ENCODE measurements around the gene KLK3. TPM values are rescaled to one million over a fixed set of nuclear protein-coding genes. Genes with fewer than 3 reads are reported as not detected.
"Not testable (repeated sequence)": the region's sequence is repeated elsewhere in the genome, so short reads cannot be mapped to it uniquely, and the experiment has no call there.

KLK3 gene
- total RNA-seq, 1 donor from 2014 or later, result not detected

- Mint-ChIP-seq H3K36me3 (ENCODE audit: low read depth) (no peaks in the 10 kb centered on the region), H3K27ac (no peak overlapping the region), H3K9me3 (no peaks in the 10 kb centered on the region), H3K4me1 (ENCODE audit: low read depth) (no peaks in the 10 kb centered on the region), H3K27me3 (ENCODE audit: insufficient read depth) (peaks cover 11% of the 10 kb centered on the region), H3K4me3 (no peak overlapping the region)
- DNase-seq (ENCODE audit: low spot score), result no peak
- intact Hi-C loops (cut with micrococcal nuclease), result no loop called here
Observed at GRCh38 chr19:50882188-50882587, 27.5 kb downstream of the KLK3 start.

GRCh38 chr19:50889638-50890037 is 34.9 kb downstream of the KLK3 start:
- Mint-ChIP-seq H3K9me3 (peaks cover 4% of the 10 kb centered on the region), H3K36me3 (ENCODE audit: low read depth) (no peaks in the 10 kb centered on the region), H3K27me3 (ENCODE audit: insufficient read depth) (peaks cover 15% of the 10 kb centered on the region), H3K27ac (no peak overlapping the region), H3K4me3 (no peak overlapping the region), H3K4me1 (ENCODE audit: low read depth) (no peaks in the 10 kb centered on the region)
- intact Hi-C loops (cut with micrococcal nuclease), result no loop called here
- no peak for DNase-seq (ENCODE audit: low spot score)

GRCh38 chr19:50890422-50891252 is 35.9 kb downstream of the KLK3 start:
- Mint-ChIP-seq H3K36me3 (ENCODE audit: low read depth) (no peaks in the 10 kb centered on the region), H3K4me1 (ENCODE audit: low read depth) (no peaks in the 10 kb centered on the region), H3K27ac (no peak overlapping the region), H3K4me3 (no peak overlapping the region), H3K9me3 (peaks cover 14% of the 10 kb centered on the region), H3K27me3 (ENCODE audit: insufficient read depth) (peaks cover 15% of the 10 kb centered on the region)
- intact Hi-C loops (cut with micrococcal nuclease), result no loop called here
- no peak for DNase-seq (ENCODE audit: low spot score)

DNA sequence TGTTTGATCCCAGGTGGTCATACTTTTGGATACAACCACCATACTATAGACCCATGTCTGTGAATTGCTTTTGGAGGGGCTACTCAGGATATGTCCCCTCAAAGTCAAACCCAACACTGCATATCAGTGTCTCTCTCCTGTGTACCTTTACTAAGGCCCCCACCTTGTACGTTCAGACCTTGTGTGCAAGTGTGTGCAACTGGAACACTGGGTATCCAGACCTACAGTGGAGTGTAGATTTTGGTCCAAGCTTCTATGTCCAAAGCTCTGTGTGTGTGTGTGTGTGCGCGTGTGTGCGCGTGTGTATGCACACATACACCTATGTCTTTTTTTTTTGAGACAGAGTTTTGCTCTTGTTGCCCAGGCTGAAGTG is 36.5 kb downstream of the KLK3 start:
- H3K36me3 Mint-ChIP-seq (ENCODE audit: low read depth), result no peaks in the 10 kb centered on the region
- peaks cover 14% of the 10 kb centered on the region for H3K9me3 Mint-ChIP-seq
- no peak for DNase-seq (ENCODE audit: low spot score)
- intact Hi-C loops (cut with micrococcal nuclease), result no loop called here
- no peak overlapping the region for H3K27ac Mint-ChIP-seq
- no peak overlapping the region for H3K4me3 Mint-ChIP-seq
- no peaks in the 10 kb centered on the region for H3K4me1 Mint-ChIP-seq (ENCODE audit: low read depth)
- peaks cover 15% of the 10 kb centered on the region for H3K27me3 Mint-ChIP-seq (ENCODE audit: insufficient read depth)

- Mint-ChIP-seq H3K27ac (no peak overlapping the region), H3K36me3 (ENCODE audit: low read depth) (no peaks in the 10 kb centered on the region), H3K4me1 (ENCODE audit: low read depth) (no peaks in the 10 kb centered on the region), H3K9me3 (peaks cover 14% of the 10 kb centered on the region), H3K4me3 (no peak overlapping the region), H3K27me3 (ENCODE audit: insufficient read depth) (peaks cover 13% of the 10 kb centered on the region)
- intact Hi-C loops (cut with micrococcal nuclease), result no loop called here
- no peak for DNase-seq (ENCODE audit: low spot score)
Observed at GRCh38 chr19:50893047-50893736, 38.5 kb downstream of the KLK3 start.

DNA sequence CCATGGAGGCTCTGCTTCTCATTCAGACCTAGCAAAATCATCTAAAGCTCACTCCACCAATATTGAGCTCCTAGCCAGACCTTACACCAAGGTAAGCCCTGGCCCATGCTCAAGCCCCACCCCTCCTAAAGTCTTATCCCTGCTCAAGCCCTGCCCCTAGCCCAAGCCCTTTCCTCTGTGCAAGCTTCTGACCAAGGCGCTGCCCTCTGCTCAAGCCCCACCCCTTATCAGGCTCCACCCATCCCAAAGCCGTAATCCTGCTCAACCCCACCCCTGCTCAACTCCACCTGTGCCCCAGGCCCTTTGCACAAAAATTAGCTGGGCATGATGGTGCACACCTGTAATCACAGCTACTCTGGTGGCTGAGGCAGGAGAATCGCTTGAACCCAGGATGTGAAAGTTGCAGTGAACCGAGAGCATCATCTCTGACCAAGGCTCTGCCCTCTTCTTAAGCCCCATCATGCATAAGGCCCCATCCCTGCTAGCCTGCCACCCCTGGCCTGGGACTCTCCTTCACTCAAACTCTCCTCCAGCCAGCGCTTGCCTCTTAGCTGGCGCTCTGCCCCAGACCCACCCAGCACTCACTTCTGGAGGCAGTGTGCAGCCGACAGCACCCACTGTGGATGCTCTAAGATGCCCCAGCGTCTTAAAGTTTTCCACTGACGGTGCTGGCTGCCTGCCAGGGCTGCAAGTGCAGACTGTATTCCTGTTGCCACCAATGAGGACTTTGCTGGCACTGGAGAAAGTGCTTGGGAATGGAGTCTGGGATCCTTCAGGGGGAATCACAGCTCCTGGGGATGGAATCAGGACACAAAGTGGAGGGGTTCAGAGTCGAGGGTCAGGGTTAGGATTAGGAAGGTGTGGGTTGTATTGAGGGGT is 40.0 kb downstream of the KLK3 start:
- no peaks in the 10 kb centered on the region for H3K4me1 Mint-ChIP-seq (ENCODE audit: low read depth)
- H3K27me3 Mint-ChIP-seq (ENCODE audit: insufficient read depth), result peaks cover 11% of the 10 kb centered on the region
- H3K27ac Mint-ChIP-seq, result no peak overlapping the region
- H3K4me3 Mint-ChIP-seq, result no peak overlapping the region
- no peaks in the 10 kb centered on the region for H3K36me3 Mint-ChIP-seq (ENCODE audit: low read depth)
- peaks cover 14% of the 10 kb centered on the region for H3K9me3 Mint-ChIP-seq
- DNase-seq (ENCODE audit: low spot score), result no peak
- intact Hi-C loops (cut with micrococcal nuclease), result no loop called here

DNA sequence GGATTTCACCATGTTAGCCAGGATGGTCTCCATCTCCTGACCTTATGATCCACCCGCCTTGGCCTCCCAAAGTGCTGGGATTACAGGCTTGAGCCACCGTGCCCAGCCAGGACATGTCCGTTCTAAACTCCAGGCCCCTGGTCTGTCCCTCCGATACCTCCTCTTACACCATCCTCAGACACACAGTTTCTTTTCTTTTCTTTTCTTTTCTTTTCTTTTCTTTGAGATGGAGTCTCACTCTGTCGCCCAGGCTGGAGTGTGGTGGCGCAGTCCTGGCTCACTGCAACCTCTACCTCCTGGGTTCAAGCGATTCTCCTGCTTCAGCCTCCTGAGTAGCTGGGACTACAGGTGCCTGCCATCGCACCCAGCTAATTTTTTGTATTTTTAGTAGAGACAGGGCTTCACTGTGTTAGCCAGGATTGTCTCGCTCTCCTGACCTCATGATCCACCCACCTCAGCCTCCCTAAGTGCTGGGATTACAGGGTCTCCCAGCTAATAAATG is 41.4 kb downstream of the KLK3 start:
- H3K4me1 Mint-ChIP-seq (ENCODE audit: low read depth); intact Hi-C loops (cut with micrococcal nuclease); DNase-seq (ENCODE audit: low spot score); H3K36me3 Mint-ChIP-seq (ENCODE audit: low read depth); H3K4me3 Mint-ChIP-seq; H3K27ac Mint-ChIP-seq: not testable (repeated sequence)
- H3K9me3 Mint-ChIP-seq, result peaks cover 14% of the 10 kb centered on the region
- peaks cover 11% of the 10 kb centered on the region for H3K27me3 Mint-ChIP-seq (ENCODE audit: insufficient read depth)

GRCh38 chr19:50896591-50897190 is 42.0 kb downstream of the KLK3 start:
- intact Hi-C loops (cut with micrococcal nuclease), result no loop called here
- Mint-ChIP-seq H3K27ac (no peak overlapping the region), H3K9me3 (peaks cover 14% of the 10 kb centered on the region), H3K36me3 (ENCODE audit: low read depth) (no peaks in the 10 kb centered on the region), H3K4me1 (ENCODE audit: low read depth) (no peaks in the 10 kb centered on the region), H3K4me3 (no peak overlapping the region), H3K27me3 (ENCODE audit: insufficient read depth) (peaks cover 10% of the 10 kb centered on the region)
- DNase-seq (ENCODE audit: low spot score), result no peak

DNA sequence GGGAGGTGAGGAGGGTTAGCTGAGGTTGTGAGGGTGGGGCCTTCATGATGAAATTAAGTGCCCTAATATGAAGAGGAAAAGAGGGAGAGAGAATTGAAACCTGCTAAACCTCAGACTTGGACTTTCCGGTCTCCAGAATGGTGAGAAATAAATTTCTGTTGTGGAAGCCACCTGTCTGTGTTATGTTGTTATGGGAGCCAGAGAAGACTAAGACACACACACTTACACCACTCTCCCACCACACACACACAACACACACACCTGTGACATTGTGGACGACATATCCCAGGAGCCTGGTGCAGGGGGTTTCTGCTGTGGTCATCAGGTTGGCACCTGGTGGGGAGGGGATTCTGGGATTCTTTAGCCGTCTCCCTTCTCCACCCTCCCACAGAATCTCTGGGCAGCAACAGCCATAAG is 42.5 kb downstream of the KLK3 start:
- no peaks in the 10 kb centered on the region for H3K36me3 Mint-ChIP-seq (ENCODE audit: low read depth)
- no peak overlapping the region for H3K4me3 Mint-ChIP-seq
- no peak for DNase-seq (ENCODE audit: low spot score)
- peaks cover 14% of the 10 kb centered on the region for H3K9me3 Mint-ChIP-seq
- intact Hi-C loops (cut with micrococcal nuclease), result no loop called here
- no peak overlapping the region for H3K27ac Mint-ChIP-seq
- H3K27me3 Mint-ChIP-seq (ENCODE audit: insufficient read depth), result peaks cover 5% of the 10 kb centered on the region
- no peaks in the 10 kb centered on the region for H3K4me1 Mint-ChIP-seq (ENCODE audit: low read depth)

DNA sequence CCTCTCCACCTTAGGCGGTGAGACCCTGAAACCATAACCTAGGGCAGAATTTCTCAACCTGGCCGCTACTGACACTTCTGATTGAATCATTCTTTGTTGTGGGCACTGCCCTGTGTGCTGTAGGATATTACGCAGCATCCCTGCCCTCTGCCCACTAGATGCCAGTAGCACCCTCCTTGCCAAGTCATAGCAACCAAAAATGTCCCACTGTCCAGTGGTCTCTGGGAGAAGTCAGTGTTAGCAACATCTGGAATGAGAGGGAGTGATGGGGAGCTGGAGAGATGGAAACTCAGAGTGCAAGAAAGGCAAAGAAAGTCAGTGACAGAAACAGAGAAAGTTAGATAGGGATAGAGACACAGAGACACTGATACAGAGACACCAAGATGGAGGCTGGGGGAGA is 42.9 kb downstream of the KLK3 start:
- no peak for DNase-seq (ENCODE audit: low spot score)
- Mint-ChIP-seq H3K4me3 (no peak overlapping the region), H3K27ac (no peak overlapping the region), H3K4me1 (ENCODE audit: low read depth) (no peaks in the 10 kb centered on the region), H3K9me3 (peaks cover 14% of the 10 kb centered on the region), H3K36me3 (ENCODE audit: low read depth) (no peaks in the 10 kb centered on the region), H3K27me3 (ENCODE audit: insufficient read depth) (peaks cover 5% of the 10 kb centered on the region)
- intact Hi-C loops (cut with micrococcal nuclease), result no loop called here

- intact Hi-C loops (cut with micrococcal nuclease), result no loop called here
- Mint-ChIP-seq H3K27me3 (ENCODE audit: insufficient read depth) (peaks cover 7% of the 10 kb centered on the region), H3K4me1 (ENCODE audit: low read depth) (no peaks in the 10 kb centered on the region), H3K36me3 (ENCODE audit: low read depth) (no peaks in the 10 kb centered on the region), H3K27ac (no peak overlapping the region), H3K4me3 (no peak overlapping the region), H3K9me3 (peaks cover 14% of the 10 kb centered on the region)
- DNase-seq (ENCODE audit: low spot score), result no peak
Observed at GRCh38 chr19:50898018-50898417, 43.3 kb downstream of the KLK3 start.

DNA sequence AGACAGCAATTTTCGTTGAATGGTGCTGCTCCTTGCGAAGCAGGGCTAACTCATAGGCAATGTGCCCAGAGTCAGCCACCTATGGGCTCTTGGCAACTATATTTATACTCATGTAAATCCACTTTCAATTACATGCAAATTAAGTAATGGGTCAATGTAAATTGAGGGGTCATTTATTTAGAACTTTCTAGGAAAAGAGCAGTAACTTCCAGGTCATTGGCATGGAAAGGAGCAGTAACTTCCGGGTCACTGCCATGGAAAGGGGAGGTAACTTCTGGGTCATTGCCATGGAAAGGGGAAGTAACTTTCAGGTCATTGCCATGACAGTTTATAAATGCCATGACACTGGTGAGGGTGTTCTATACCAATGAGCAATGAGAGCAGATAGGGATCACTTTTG is 44.9 kb downstream of the KLK3 start:
- no peak overlapping the region for H3K4me3 Mint-ChIP-seq
- no peaks in the 10 kb centered on the region for H3K4me1 Mint-ChIP-seq (ENCODE audit: low read depth)
- intact Hi-C loops (cut with micrococcal nuclease), result no loop called here
- H3K27ac Mint-ChIP-seq, result no peak overlapping the region
- peaks cover 10% of the 10 kb centered on the region for H3K9me3 Mint-ChIP-seq
- H3K36me3 Mint-ChIP-seq (ENCODE audit: low read depth), result no peaks in the 10 kb centered on the region
- H3K27me3 Mint-ChIP-seq (ENCODE audit: insufficient read depth), result peaks cover 8% of the 10 kb centered on the region
- DNase-seq (ENCODE audit: low spot score), result no peak

All from activated T-helper 1 cell treated with anti-CD3 and anti-CD28 coated beads, Interleukin-12 subunit alpha, Interleukin-12 subunit beta, Interleukin-2, Interleukin-4 antibody, amounts not matched to agents 30 ng/mL and 10 ng/mL and 1 ng/mL, durations not matched to agents 14 hours and 24 hours and 36 hours (primary cell).